Pancreas (tissue), 10 donors: ENCODE data around the gene NAGA. TPM values are rescaled to one million over a fixed set of nuclear protein-coding genes. Genes with fewer than 3 reads are reported as not detected.

ENCODE experiments used
- ATAC-seq, 4 donors: fragments of 200-7000 bp; cut with Tn5 transposase; one replicate each; pipeline versions ENCODE4 v1.8.0 to v1.9.1; 2020; ENCODE audit warnings: mild to moderate bottlenecking in 4 of 4, moderate library complexity in 4 of 4
- DNase-seq, 6 donors: peaks; one replicate each; pipeline ENCODE4 v3.0.0-alpha.2; 2020
- FAIRE-seq: peaks from 2 replicates; lab custom pipeline; 2012; peaks lifted over from hg19 to GRCh38; lab: Jason Lieb, UNC
- H3K27ac ChIP-seq, 4 donors: fragments of 200-600 bp; sonication (generic); 1 replicate in 3 of 4; 2 replicates in 1 of 4; pipeline versions ENCODE4 v1.5.0 to v1.8.0; 2020
- H3K27me3 ChIP-seq, 4 donors: fragments of 200-600 bp; one replicate each; pipeline ENCODE4 v1.8.0; 2021
- H3K36me3 ChIP-seq, 3 donors: fragments of 200-600 bp; sonication (generic) in 1 of 3; one replicate each; pipeline versions ENCODE4 v1.5.0 to v1.8.0; 2020 to 2021
- H3K4me1 ChIP-seq, 3 donors: fragments of 200-600 bp; one replicate each; pipeline ENCODE4 v1.8.0; 2021
- H3K4me3 ChIP-seq, 4 donors: fragments of 200-600 bp; sonication (generic) in 2 of 4; one replicate each; pipeline versions ENCODE4 v1.5.0 to v1.8.0; 2020 to 2021
- H3K9me3 ChIP-seq, 4 donors: fragments of 200-600 bp; one replicate each; pipeline ENCODE4 v1.8.0; 2021
- CTCF ChIP-seq, 4 donors: fragments of 200-600 bp; sonication (generic) in 3 of 4; IDR thresholded peaks; one replicate each; pipeline versions ENCODE4 v1.5.0 to v1.8.0; 2021; ENCODE audit warnings: antibody characterized with exemption in 4 of 4
- WGBS, 2 donors: extraction: QIAGEN DNeasy Blood & Tissue Kit; methylation state at CpG; one replicate each; pipeline ENCODE4 v1.1.7; 2013; 5-methylcytosine and 5-hydroxymethylcytosine counted together
- intact Hi-C, 3 donors: fragments of 100-400 bp; cut with DNase I; formaldehyde crosslinking; loops; one replicate each; pipeline versions ENCODE4 v1.11.1 to v1.14.2; 2022
- polyA plus RNA-seq, 2 donors: library from polyadenylated mRNA; stranded (reverse); fragments of 200-250 nt; gene quantifications; one replicate each; pipeline ENCODE4 v1.2.3, GENCODE V29; 2013
- total RNA-seq, 6 donors: library from RNA; stranded (reverse); fragmentation: NEBNext Ultra II Directional in 4 of 6; extraction: Animal tissue kit (Norgen Biotek cat#: 25700) in 4 of 6; gene quantifications; one replicate each; pipeline versions ENCODE4 v1.2.1 to v1.2.4, GENCODE V29; 2021 to 2023
- donor health status: healthy with polysubstance abuse.
- donor health status: DM: no; HTN: no; CAD: no; lungs with moderate emphysema.
- donor health status: DM: no; HTN: no; CAD: no.
- donor health status: control.
- donor health status: control.
- donor health status: Bipolar disorder and iron deficiency.
- donor health status: DM: yes; HTN: yes; CAD: no.
- donor health status: DM: no; HTN: no; CAD: no.
- donor health status: DM: no; HTN: no; CAD: no.
- donor health status: DM: yes; HTN: yes; CAD: no.

Gene NAGA
- total and polyA plus RNA-seq, 8 donors = 3.1 to 13.9 (median 5.7) TPM

GRCh38 chr22:42066937-42067336, 3.7 kb downstream of the NAGA start:
- FAIRE-seq = no peak
- Histone ChIP-seq H3K36me3 (peaks cover 0 to 6% (median 0%) of the 10 kb centered on the region in 3 donors), H3K27ac (no peak overlapping the region), H3K4me3 (no peak overlapping the region), H3K4me1 (peaks cover 0 to 10% (median 10%) of the 10 kb centered on the region in 3 donors), H3K9me3 (no peaks in the 10 kb centered on the region), H3K27me3 (no peaks in the 10 kb centered on the region)
- intact Hi-C loops = no loop called here
- DNase-seq = peak in 1 of 6 donors; percentile 8
- 95 to 98% methylated on average over 10 of the region's 10 CpGs for WGBS, 2 donors
- ATAC-seq = no peak
- no peak for TF ChIP-seq CTCF (IDR thresholded peaks at IDR 0.05)

GRCh38 chr22:42066126-42066761, 4.4 kb downstream of the NAGA start:
- Histone ChIP-seq H3K27ac (no peak overlapping the region), H3K4me1 (peaks cover 0 to 6% (median 3%) of the 10 kb centered on the region in 3 donors), H3K4me3 (no peak overlapping the region), H3K27me3 (no peaks in the 10 kb centered on the region), H3K36me3 (peaks cover 0 to 7% (median 0%) of the 10 kb centered on the region in 3 donors), H3K9me3 (no peaks in the 10 kb centered on the region)
- WGBS, 2 donors = 92 to 98% methylated on average over 7 of the region's 7 CpGs
- no peak for TF ChIP-seq CTCF (IDR thresholded peaks at IDR 0.05)
- no peak for FAIRE-seq
- intact Hi-C loops = no loop called here
- peak in 2 of 6 donors; percentile 5 to 40 for DNase-seq
- ATAC-seq = no peak

- DNase-seq = peak in 2 of 6 donors; percentile 9 to 36
- no peak for TF ChIP-seq CTCF (IDR thresholded peaks at IDR 0.05)
- no peak for FAIRE-seq
- peaks cover 0 to 5% (median 0%) of the 10 kb centered on the region in 3 donors for H3K4me1 ChIP-seq
- H3K27ac ChIP-seq = no peak overlapping the region
- no peak for ATAC-seq
- intact Hi-C loops = no loop called here
- no peak overlapping the region for H3K4me3 ChIP-seq
- WGBS, 2 donors = 83 to 88% methylated on average over 12 to 13 of the region's 13 CpGs
- no peaks in the 10 kb centered on the region for H3K27me3 ChIP-seq
- no peaks in the 10 kb centered on the region for H3K9me3 ChIP-seq
- H3K36me3 ChIP-seq = peaks cover 0 to 7% (median 0%) of the 10 kb centered on the region in 3 donors
Observed at GRCh38 chr22:42065438-42066125, 5.0 kb downstream of the NAGA start.

- H3K4me1 ChIP-seq = no peaks in the 10 kb centered on the region
- TF ChIP-seq CTCF (IDR thresholded peaks at IDR 0.05) = no peak
- 12 to 19% methylated on average over 1 of the region's 1 CpG for WGBS, 2 donors
- H3K27me3 ChIP-seq = no peaks in the 10 kb centered on the region
- intact Hi-C loops = no loop called here
- H3K9me3 ChIP-seq = no peaks in the 10 kb centered on the region
- no peak overlapping the region for H3K27ac ChIP-seq
- DNase-seq = peak in 1 of 6 donors; percentile 20
- no peak overlapping the region for H3K4me3 ChIP-seq
- peak in 1 of 4 donors; percentile 20 for ATAC-seq
- FAIRE-seq = no peak
- H3K36me3 ChIP-seq = peaks cover 0 to 7% (median 0%) of the 10 kb centered on the region in 3 donors
Observed at GRCh38 chr22:42064629-42065028, 6.0 kb downstream of the NAGA start.
